Limb (tissue), 2 donors: Measurements from ENCODE around the gene MTCL1.

ENCODE experiments used
- DNase-seq, 2 donors: peaks; one replicate each; pipeline ENCODE4 v3.0.0-alpha.2; 2016; ENCODE audit errors: extremely low spot score in 2 of 2

MTCL1 gene

DNA sequence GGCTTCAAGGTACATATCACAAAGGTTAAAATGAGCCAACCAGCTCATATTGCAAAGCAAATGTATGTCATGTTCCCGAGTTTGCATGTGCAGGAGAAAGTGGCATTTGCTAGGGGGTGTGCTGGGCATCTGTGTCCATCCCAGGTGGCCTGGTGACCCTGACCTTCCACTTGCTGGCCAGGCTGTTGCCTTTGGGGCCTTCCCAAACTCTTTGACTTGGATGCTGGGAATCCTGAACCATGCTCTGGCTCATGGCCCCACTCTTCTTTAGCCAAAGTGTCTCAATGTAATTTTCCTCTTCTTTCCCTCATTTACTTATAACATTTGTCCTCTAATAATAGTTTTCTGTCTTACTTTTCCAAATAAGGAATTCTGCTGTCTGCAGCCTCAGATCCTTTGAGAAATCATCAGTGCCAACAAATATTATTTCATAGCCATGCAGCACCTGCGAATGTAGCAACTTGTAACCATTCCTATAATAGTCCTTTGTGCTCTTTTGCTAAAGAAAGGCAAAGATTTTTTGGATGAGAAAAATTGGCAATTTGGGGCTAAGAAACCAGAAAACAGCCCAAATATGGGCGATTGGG is 64.2 kb downstream of the MTCL1 start:
- no peak for DNase-seq

DNA sequence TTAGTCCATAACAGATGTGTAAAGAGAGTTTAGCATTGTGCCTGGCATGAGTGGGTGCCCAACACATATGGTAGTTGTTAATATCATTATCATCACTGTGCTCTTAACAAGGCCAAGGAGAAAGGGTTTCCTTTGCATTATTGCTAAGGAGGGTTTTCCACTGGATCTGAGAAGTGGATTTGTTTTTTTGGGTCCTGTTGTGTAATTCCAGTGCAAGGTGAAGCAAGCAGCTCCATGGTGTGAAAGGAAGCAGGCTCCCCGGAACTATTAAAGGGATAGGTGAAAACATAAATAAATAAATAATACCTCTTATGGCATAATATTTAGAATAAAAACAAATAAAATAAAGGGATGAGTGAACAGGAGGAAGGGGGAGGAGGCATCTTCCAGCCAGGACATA is 65.3 kb downstream of the MTCL1 start:
- DNase-seq, result no peak

DNA sequence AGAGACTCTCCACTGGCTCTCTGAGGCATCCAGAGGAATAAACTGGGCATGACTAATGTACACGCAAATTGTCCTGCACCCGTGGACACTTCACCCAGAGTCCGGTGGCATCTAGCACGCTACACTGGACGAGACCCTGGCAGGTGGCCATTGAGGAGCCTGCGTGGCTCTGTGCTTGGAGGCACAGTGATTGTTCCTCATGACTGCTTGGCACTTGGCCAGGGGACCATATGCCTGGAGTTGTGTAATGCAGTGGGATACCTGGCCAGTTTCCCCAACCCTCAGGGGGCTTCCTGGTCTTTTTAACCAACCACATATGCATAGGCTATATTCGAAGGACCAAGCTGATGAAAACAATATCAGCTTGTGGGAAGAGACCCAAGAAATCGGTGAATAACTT is 66.6 kb downstream of the MTCL1 start:
- no peak for DNase-seq

DNA sequence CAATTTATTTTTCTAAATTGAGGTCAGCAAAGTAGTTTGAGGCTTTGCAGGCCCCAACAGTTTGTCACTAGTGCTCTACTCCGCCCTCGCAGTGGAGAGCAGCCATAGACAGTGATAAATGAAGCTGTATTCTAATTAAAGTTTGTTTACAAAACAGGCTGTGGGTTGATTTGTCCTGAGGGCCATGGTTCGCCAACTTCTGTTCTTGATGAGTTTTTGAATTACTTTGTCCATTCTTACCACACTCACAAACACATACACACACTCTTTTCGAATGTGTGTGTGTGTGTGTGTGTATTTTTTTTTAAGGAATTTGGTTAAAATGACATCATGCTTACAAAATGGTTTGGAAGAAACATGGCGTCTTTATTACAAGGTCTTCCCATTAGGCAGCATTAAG is 68.6 kb downstream of the MTCL1 start:
- DNase-seq, result no peak

DNA sequence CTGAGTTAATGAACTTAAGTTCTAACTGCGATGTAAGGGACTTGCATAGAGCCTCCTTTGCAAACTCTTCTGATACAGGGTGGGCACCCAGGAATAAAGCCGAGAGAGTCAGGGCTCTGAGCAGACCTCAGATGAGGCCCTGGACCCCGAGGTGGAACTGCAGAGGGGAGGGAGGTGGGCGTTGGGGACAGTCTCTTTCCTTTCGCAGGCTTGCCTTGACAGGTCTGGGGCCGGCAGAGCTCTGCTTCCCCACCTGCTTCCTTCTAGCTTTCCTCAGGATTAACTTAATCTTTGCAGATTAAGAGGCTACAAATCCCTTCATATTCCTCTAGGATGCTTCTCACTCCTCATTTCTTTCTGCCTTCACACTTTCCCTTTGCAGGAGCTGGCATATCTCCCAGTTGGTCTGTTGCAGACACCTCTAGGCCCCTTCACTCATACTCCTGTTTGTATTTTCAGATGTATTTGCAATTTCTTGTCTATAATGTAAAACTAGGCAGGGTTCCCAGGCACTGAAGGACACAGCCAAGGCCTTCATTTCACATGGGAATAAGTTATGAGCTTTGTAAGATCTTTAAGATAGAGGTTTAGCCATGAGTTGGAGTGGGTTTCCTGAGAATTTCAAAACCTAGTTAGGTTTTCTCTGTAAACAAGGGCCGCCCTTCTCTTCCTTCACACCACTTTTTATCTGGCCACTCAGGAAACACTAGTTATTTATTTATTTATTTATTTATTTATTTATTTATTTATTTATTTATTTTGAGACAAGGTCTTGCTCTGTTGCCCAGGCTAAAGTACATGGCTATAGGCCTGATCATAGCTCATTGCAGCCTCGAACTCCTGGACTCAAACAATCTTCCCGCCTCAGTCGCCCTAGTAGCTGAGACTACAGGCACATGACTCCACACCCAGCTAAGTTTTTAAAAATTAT is 70.9 kb downstream of the MTCL1 start:
- DNase-seq, result no peak

DNA sequence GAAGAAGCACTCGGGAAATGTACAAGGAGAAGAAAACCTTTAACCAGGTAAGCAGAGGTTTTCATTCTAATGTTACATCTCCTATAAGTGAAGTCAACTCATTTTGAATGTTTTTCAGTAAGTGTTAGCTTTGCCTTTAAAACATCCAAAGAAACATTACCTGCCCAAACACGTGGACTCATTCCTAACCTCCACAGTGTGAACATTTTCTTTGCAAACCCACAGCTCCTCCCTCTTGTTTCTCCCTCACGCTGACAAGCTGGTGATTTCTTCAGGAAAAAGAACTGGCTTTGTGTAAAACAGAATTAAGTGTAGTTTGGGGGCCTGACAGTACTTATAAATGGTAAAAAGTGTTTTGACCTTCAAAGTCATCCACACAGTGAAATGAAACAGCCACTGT is 72.5 kb downstream of the MTCL1 start:
- no peak for DNase-seq

DNA sequence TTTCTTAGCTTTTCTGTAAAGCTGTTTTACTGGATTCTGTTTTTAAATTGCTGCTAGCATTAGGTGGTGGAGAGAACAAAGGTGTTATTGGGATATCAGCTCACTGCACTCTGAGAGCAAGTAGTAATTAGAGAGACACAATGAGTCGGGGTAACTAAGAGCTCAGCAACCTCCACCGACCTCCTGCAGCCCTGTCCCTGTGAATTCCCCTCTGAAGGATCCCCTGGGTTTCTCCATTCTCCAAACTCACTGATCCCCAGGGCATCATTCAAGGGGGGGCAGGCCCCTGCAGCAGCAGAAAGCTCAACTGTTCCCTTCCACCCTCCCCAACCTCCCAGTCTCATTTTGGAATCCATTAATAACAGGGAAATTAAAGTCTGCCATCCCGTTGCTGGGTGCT is 73.0 kb downstream of the MTCL1 start:
- DNase-seq, result no peak

DNA sequence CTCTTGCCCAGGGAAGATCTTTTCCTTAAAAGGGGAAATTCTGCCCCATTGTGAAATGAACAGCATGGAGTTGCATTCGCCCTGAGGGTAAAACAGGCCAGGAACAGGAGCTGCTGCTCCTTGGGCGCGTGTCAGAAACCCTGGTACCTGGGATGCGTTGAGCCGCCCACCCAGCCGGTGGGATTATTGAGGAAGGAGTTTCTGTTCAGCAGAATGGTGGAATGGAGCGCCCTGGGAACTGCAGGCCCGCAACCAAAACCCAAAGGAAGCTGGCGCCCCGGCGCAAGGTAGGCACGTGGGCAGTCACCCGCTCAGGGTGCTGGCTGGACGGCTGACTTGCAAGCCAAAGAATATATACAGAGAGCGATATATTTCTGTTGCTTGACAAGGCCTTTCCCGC is 73.5 kb downstream of the MTCL1 start:
- DNase-seq, result no peak

DNA sequence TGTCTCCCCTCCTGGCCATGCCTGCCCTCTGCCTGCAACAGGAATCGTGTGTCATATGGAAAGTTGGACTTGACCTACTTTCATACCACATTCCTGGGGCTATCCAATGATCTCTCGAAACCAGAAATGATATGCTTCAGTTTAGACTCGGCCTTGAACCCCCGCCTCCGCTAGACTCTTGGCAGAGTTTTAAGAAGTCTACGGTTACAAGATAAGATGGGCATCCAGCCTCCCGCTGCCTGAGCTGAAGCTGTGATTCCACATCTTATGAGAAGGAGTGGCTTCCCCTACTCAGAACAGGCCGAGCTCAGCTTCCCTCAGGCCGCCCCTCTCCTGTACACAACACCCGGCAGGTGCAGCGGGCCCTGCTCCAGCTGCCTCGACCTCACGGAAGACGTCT is 73.9 kb downstream of the MTCL1 start:
- DNase-seq, result no peak

DNA sequence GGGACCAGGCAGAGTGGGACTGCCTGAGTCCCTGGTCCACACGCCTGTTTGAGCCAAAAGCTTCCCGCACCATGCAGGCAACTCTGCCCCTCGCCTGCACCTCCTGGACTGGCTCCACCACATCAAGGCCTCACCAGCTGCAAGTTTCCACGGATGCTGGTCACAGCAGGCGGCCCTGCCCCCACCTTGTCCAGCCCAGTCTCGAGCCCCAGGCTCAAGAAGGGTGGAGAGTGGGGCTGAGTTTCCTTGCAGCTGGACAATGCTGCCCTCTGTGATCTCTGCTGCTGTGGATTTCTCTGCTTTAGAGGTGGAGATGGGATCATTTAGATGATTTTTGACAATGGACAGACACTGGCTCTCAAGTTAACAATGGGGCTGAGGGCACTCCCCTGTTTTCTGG is 74.9 kb downstream of the MTCL1 start:
- no peak for DNase-seq

DNA sequence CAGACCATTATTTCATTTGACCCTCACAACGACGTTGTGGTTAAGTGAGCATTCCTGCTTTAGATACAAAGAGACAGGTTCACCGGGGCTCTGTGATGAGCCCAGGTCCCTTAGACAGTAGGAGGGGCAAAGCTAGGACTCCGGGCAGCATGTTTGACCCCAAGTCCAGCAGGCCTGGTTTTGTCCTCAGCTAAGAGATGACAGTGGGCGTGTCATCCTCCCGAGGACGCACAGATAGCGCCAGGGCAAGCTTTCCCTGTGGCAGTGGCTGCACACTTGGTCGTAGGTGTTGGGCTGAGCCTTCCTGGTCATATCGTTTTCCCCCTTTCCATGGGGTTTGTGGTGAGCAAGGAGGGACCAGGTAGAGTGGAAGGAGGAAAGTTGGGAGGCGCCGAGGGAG is 76.3 kb downstream of the MTCL1 start:
- no peak for DNase-seq

DNA sequence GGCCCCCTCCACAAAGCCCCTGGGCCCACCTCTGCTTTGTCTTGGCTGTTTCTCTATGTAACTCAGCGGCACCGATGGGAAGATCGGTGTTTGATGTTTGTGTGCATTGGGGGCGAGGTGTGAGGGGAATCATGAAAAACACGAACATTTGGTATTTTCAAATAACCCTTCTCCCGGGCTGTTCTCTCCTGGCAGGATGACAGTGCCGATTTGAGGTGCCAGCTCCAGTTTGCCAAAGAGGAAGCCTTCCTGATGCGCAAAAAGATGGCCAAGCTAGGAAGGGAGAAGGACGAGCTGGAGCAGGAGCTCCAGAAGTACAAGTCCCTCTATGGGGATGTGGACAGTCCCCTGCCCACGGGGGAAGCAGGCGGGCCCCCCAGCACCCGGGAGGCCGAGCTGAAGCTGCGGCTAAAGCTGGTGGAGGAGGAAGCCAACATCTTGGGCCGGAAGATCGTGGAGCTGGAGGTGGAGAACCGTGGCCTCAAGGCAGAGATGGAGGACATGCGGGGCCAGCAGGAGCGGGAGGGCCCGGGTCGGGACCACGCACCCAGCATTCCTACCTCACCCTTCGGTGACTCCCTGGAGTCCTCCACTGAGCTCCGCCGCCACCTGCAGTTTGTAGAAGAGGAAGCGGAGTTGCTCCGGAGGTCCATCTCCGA is 78.1 kb downstream of the MTCL1 start:
- no peak for DNase-seq

DNA sequence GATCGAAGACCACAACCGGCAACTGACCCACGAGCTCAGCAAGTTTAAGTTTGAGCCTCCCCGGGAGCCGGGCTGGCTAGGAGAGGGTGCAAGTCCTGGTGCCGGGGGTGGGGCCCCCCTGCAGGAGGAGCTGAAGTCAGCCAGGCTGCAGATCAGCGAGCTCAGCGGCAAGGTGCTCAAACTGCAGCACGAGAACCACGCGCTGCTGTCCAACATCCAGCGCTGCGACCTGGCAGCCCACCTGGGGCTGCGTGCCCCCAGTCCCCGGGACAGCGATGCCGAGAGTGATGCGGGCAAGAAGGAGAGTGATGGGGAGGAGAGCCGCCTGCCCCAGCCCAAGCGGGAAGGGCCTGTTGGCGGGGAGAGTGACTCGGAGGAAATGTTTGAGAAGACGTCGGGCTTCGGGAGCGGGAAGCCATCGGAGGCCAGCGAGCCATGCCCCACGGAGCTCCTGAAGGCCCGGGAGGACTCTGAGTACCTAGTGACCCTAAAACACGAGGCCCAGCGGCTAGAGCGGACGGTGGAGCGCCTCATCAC is 78.7 kb downstream of the MTCL1 start:
- no peak for DNase-seq

DNA sequence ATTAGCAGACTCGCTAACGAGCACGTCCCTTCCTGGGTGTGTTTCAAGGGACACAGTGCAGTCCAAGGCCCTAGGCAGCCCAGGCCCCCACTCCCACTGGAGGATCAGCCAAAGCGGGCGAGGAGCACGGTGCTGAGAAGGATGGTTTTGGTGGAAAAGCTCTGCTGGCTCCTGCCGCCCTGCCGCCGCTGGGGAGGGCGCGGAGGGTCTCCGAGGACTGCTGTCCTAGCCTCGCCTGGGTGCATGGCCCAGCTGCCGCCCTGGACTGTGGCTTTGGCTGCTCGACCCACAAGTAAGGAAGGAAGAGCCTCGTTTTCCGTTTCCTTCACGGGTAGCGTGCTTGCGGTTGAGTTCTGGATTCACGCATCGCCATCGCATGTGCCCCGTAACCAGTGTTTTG is 79.9 kb downstream of the MTCL1 start:
- no peak for DNase-seq

DNA sequence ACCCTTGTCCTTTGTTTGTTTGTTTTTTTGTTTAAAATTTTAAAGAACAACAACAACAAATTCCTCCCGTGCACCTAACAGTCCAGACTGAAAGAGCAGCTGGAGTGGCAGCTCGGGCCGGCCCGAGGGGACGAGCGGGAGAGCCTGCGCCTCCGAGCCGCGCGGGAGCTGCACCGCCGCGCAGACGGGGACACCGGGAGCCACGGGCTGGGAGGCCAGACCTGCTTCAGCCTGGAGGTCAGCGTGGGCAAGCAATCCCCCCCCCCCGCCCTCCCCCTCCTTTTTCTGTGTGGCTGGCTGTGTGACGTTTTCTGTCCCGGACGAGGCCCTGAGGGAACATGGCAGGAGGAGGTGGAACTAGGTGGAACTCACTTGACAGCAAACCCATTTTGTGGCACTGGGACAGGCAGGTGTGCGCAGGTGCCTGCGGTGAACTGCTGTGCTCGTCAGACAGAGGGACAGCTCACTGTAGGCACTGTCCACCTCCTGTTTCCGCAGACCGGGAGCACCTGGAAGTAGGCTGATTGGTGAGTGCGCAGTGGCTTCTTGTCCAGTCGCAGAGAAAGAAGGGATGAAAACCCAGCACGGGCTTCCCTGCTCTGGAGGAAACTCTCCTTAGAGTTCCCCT is 80.6 kb downstream of the MTCL1 start:
- no peak for DNase-seq

DNA sequence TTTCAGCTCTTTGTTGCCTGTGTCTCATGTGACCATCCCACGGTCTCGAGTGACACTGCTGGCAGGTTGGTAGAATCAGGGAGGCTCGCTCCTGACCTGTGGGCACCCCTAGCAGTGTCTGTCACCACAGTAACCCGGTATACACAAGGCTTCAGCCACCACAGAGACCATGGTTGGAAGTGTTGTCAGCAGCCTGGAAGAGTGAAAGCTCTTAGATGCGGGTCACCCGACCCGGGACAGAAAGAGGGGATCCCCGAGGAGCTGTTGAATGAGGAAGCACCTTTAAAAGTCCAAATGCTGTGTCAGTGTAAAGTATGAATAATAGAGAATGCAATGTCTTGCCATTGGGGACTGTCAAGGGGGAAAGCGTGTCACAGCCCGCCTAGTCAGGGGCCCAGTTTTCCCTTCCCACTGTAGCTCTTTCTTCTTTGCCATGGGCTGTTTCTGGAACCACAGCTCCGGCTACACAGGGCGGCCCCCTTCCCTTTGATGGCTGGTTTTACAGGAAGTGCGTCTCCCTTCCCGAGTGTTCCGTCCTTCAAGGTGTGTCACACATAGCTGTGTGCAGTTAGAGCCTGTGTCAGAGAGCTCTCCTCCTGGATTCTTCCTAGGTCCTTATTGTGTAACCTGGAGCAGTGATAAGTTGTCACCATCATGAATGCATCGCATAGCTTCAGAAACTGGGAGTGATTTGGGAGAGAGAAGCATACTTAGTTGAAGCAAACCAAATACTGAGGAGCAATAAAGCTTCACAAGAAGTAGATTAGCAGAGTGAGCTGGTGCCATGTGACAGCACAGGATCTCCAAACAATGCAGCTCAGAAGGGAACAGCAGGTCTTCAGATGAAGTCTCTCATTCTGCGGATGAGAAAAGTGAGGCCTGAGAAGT is 81.4 kb downstream of the MTCL1 start:
- DNase-seq, result no peak

DNA sequence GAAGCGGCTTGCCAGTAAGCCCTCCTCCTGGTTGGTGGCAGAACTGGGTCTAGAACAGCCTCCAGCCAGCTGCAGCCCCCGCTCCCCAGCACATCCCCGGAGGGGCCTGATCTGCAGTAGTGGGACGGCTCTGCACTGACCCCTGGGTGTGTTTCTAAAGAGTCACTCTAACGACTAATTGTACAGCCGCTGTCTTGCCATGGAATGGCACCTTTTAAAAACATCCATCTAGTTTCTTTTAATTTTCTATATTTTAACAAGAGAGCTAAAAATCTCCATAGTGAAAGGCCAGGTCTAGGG is 82.0 kb downstream of the MTCL1 start:
- DNase-seq, result no peak

DNA sequence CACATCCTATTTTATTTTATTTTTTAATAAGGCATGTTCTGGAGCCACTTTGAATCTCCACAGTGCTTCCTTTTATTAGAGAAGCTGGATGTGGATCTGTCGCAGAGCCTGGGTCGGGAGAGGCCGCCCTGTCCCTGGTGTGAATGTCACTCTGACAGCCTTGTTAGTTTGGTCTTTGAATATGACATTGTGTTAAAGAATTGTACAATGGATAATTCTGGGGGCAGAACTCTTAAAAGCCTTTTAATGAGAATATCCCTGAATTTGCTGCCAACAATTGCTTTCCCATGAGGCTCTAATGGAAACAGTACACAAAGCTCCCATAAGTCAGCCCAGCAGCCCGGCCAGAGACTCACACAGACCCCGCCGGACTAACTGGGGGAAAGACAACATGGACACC is 82.4 kb downstream of the MTCL1 start:
- DNase-seq, result no peak

DNA sequence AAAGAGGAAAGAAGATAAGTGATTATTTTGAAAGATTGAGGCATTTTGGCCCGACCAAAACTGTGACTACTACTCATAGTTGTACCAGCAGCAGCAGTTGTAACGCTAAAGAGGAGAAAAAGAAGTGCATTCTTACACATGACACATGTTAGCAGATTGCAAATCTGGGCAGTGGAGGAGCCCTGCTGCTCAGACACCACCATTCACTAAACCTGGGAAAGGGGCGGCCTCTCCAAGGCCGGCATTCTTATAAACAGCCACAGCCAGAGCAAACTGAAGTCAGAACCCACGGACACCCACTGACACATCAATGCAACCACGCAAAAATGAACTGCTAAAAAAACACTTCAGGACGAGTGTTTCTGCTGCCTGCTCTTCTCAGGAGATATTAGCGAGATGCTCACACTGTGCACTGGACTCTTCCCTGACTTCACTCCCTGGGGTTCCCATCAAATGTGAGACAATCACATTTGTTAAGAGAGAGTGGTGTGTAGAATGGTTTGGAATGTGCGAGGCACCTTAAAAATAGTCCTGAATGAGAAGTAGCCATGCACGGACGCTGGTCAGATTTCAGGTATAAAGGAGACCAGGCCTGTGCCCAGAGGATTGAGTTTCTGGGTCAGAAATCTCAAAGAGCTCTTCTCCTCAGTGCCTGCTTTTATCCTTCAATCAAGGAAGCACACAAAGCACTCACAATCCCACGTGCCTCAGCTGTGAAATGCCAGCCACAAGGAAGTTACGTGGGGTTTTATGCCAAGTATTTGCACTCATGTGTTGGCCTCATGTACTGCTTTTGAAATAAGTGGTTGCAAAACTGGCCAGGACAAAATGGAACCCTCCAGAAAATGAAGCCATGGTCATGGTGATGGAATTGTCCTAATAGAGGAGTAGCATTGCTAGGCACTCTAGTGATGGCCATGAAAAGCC is 83.4 kb downstream of the MTCL1 start:
- no peak for DNase-seq

DNA sequence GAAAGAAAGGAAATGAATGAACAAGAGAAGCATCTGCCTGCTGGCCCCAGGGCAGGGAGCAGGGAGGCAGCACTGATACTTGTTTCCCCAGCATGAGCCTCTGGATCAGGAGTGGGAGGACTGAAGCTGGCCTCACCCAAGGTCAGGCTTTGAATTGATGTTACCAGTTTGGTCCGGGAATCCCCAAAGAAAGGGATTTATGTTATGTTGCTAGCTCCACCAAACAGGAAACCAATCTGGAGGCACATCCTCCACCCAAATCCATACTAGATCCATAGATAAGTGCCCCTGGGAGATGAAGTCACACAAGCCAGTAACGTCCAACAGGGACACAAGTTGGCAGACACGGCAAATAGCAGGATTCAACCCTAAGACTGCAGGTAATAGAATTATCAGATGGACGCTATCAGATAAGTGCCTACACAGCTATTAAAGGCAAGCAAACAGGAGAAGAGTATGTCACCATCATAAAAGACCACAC is 85.9 kb downstream of the MTCL1 start:
- DNase-seq, result no peak
